Sciatic nerve (tissue), 2 donors: ENCODE data around the gene RAB3B. TPM values are rescaled to one million over a fixed set of nuclear protein-coding genes. Genes with fewer than 3 reads are reported as not detected.

ENCODE experiments used
- ATAC-seq: fragments of 200-7000 bp; cut with Tn5 transposase; one replicate; pipeline ENCODE4 v1.9.1; 2020; ENCODE audit warnings: mild to moderate bottlenecking, moderate library complexity
- DNase-seq: peaks from one replicate; pipeline ENCODE4 v3.0.0-alpha.2; 2020; ENCODE audit warnings: low spot score
- intact Hi-C: fragments of 100-400 bp; cut with DNase I; formaldehyde crosslinking; loops from one replicate; pipeline ENCODE4 v1.14.2; 2022
- total RNA-seq: library from RNA; stranded (reverse); fragmentation: NEBNext Ultra II Directional; extraction: Animal tissue kit (Norgen Biotek cat#: 25700); gene quantifications from one replicate; pipeline ENCODE4 v1.2.1, GENCODE V29; 2021
- donor health status: DM: no; HTN: no; CAD: no.
- donor health status: DM: no; HTN: no; CAD: no.

The RAB3B gene
- total RNA-seq, 1 donor from 2014 or later: 0.22 TPM

- no peak for ATAC-seq
- no peak for DNase-seq
- intact Hi-C loops: no loop called here
Measured at GRCh38 chr1:51961954-51962353, 28.5 kb downstream of the RAB3B start.

DNA sequence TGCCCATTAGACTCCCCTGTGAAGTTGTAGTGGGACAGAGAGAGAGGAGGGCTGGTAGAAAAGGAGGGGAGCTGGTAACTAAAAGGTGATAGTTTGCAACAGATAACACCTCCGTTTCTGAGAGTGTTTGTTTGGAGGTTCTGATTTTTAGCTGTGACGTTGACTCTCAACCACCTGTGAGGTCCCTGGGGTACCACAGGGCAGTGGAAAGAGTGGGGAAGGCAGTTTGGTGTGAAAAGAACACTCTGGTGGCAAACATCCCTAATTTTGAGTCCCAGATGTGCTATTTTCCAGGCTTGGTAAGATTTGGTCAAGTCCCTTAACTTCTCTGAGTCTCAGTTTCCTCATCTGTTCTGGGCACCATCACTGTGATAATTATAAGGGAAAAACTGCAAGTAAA is 29.3 kb downstream of the RAB3B start:
- intact Hi-C loops: no loop called here
- ATAC-seq (no peak), DNase-seq (no peak)

DNA sequence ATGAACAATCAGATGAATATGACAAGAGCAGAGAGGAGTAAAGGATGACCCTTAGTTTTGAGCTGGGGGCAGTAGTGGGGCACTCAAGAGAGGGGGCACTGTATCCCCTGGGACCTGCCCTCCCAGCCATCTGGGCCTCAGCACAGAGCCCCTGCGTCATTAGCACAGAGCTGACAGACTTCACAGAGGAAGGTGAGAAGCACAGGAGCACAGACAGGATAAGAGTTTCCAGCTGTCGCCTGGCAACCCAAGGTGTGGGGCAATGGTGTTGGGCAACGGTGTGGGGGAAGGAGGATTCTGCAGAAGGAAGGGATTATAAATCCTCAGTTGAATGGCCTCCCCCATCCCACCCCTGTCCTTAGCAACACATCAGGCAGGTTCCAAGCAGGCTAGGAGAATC is 30.2 kb downstream of the RAB3B start:
- intact Hi-C loops: no loop called here
- ATAC-seq: no peak

GRCh38 chr1:51958824-51959223 is 31.7 kb downstream of the RAB3B start:
- ATAC-seq: no peak
- intact Hi-C loops: no loop called here
- DNase-seq: no peak

More for the DNA sequence above, 30.2 kb downstream of the RAB3B start:
- DNase-seq: no peak

GRCh38 chr1:51957618-51958017 is 32.9 kb downstream of the RAB3B start:
- ATAC-seq (no peak), DNase-seq (no peak)
- intact Hi-C loops: no loop called here

- ATAC-seq (no peak), DNase-seq (no peak)
- intact Hi-C loops: no loop called here
Measured at GRCh38 chr1:51956528-51957509, 33.7 kb downstream of the RAB3B start.

DNA sequence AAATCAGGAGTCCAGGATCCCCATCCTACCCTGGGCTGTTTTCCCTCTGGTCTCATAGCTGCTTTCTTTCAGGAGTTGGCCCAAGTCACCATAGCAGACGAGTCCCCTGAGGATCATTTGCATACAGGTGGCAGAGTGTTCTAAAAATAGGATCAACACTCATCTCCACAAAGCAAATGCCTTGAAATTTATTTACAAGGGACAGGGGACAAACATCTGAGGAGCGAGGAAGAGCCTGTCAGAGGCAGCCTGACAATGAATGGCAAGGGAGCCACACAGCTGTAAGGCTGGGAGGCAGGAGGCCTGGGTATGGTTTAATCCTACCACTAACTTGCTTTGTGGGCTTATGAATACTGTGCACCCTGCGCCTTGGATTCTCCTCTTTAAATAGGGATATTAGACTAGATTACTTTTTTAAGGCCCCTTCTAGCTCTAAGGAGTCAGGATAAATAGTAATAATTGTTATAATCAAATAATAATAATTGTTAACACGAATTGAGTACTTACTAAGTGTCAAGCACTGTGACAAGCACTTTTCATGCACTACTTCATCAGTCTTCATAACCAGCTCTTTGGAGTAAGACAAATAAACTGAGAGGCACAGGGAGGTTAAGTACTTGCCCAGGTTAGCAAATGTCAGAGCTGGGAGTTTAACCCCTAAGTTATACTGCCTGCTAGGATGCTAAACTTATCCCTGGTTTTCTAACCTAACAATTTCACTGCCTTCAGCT is 34.5 kb downstream of the RAB3B start:
- ATAC-seq (no peak), DNase-seq (no peak)
- intact Hi-C loops: no loop called here

GRCh38 chr1:51954783-51955182 is 35.7 kb downstream of the RAB3B start:
- intact Hi-C loops: no loop called here
- DNase-seq: no peak
- ATAC-seq: no peak

- no peak for ATAC-seq
- DNase-seq: no peak
- intact Hi-C loops: no loop called here
Measured at GRCh38 chr1:51953079-51953478, 37.4 kb downstream of the RAB3B start.

GRCh38 chr1:51952638-51953037 is 37.9 kb downstream of the RAB3B start:
- intact Hi-C loops: no loop called here
- no peak for ATAC-seq
- DNase-seq: no peak

DNA sequence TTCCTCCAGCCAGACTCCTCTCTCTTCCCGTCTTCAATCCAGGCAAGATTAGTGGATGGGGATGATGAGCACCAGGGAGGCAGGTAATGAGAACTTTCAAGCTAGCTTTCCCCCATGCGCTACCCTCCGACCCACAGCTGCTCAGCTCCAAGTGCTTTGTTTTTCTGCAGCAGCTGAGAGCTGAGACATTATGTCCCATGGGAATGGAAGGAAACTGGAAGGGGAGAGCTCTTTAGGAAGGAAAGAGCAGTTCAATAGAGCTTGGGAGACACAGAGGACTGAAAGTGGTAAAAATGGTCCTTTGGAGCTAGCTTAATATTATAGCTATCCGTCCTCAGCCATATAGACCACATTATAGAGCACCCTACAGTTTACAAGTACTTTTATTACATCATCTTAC is 39.8 kb downstream of the RAB3B start:
- DNase-seq: no peak
- no peak for ATAC-seq
- intact Hi-C loops: no loop called here

DNA sequence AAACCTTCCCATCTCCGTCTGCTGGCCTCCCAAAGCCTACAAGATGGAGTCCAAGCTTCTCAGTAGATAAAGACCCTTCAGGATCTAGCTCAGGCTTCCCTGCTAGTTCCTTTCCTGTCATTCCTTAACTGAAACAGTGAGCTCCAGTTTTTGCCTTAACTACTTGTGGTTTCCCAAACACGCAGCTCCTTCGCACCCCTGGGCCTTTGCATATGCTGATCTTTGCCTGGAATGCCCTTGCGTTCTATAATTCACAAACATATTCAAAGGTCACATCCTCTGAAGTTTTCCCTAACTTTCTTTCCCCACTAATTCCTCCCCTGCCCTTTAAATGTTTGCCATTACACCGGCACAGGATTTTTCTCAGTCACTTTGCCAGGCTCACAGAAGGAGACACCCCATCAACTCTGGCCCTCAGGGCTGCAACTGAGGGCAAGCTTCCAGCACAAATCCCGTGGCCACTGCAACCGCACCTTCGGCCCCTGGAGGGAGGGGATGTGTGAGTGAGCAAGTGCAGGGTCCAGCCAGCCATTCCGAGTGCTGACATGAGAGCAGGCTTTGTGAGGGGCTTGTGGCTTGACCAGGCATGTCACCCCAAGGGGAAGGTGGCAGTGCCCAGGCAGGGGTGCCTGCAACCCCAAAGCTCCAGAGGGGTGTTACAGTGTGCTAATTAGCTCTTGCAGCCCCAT is 41.3 kb downstream of the RAB3B start:
- DNase-seq: no peak
- intact Hi-C loops: no loop called here
- ATAC-seq: no peak

GRCh38 chr1:51948491-51948915 is 42.0 kb downstream of the RAB3B start:
- ATAC-seq (no peak), DNase-seq (no peak)
- intact Hi-C loops: no loop called here

DNA sequence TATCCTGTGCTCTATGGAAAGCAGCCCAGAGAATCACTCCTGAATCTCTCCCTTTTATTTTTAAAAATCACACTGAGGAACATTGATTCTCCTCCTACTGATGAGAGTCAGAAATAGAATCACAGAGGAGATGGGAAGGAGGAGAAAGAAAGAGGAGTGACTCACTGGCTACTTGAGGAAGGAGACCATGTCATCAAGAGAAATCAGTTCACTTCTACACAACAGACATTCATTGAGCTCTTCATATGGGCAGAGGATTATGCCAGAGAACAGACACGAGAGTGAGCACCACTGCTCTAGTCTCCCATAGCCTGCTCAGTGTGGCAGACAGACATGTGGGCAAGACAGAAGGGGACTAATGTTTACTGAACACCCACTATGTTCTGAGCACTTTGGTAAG is 44.2 kb downstream of the RAB3B start:
- DNase-seq (no peak), ATAC-seq (no peak)
- intact Hi-C loops: no loop called here

GRCh38 chr1:51945591-51945990 is 44.9 kb downstream of the RAB3B start:
- DNase-seq (no peak), ATAC-seq (no peak)
- intact Hi-C loops: no loop called here

DNA sequence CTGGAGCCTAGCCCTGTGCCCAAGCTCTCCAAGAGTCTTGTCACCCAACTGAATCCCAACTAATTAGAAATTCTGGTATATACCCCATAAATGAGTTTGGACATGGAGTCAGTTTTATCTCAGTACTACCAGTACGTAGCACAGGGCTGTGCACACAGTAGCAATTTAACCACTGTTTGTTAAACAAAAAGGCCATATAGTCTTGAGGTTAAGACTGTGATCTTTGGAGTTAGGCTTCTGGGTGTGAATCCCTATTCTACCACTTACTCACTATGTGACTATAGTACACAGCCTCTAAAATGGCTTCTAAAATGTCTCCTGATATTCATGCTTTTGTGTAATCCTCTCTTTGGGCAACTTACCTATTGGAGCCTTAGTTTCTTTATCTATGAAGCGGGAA is 48.2 kb downstream of the RAB3B start:
- ATAC-seq: no peak
- no peak for DNase-seq
- intact Hi-C loops: no loop called here

- DNase-seq (no peak), ATAC-seq (no peak)
- intact Hi-C loops: no loop called here
Measured at GRCh38 chr1:51941528-51941927, 49.0 kb downstream of the RAB3B start.

GRCh38 chr1:51937112-51937511 is 53.4 kb downstream of the RAB3B start:
- no peak for ATAC-seq
- DNase-seq: no peak
- intact Hi-C loops: no loop called here

GRCh38 chr1:51936531-51936930 is 54.0 kb downstream of the RAB3B start:
- no peak for DNase-seq
- ATAC-seq: no peak
- intact Hi-C loops: no loop called here

- intact Hi-C loops: no loop called here
- no peak for DNase-seq
- ATAC-seq: no peak
Measured at GRCh38 chr1:51933344-51933743, 57.2 kb downstream of the RAB3B start.
